Upper lobe of left lung (tissue), 4 donors: ENCODE results near the gene SHE.

Experiments
- CTCF ChIP-seq, 6 experiments: fragments of 450-650 bp in 4 of 6; fragments of 200-600 bp in 2 of 6; sonication (generic) in 2 of 6; IDR thresholded peaks; one replicate each; pipeline ENCODE4 v1.5.1; 2016 to 2019; ENCODE audit warnings: antibody characterized with exemption in 6 of 6
- EP300 ChIP-seq, 4 donors: sonication (generic); formaldehyde crosslinking; IDR thresholded peaks; one replicate each; pipeline ENCODE4 v1.5.1; 2017; ENCODE audit warnings: antibody characterized with exemption in 4 of 4, control low read depth in 2 of 4

GRCh38 chr1:154454386-154455120 is 47.7 kb downstream of the SHE start:
- TF ChIP-seq CTCF (IDR thresholded peaks at IDR 0.05) (no peak), EP300 (IDR thresholded peaks at IDR 0.05) (no peak)
